ENCODE results near the gene BTBD7.
"Not testable (repeated sequence)": the region's sequence is repeated elsewhere in the genome, so short reads cannot be mapped to it uniquely, and the experiment has no call there.

Gene BTBD7

GRCh38 chr14:93246534-93246933 lies 86.3 kb downstream of the BTBD7 start:
- no peak for DNase-seq (ENCODE audit: low spot score)

GRCh38 chr14:93245764-93246420 lies 86.9 kb downstream of the BTBD7 start:
- DNase-seq (ENCODE audit: low spot score), result no peak

GRCh38 chr14:93240678-93241000 lies 92.2 kb downstream of the BTBD7 start:
- DNase-seq (ENCODE audit: low spot score), result no peak

GRCh38 chr14:93239869-93240677 lies 92.8 kb downstream of the BTBD7 start:
- DNase-seq (ENCODE audit: low spot score), result no peak

GRCh38 chr14:93234798-93235197 lies 98.0 kb downstream of the BTBD7 start:
- DNase-seq (ENCODE audit: low spot score), result peak; percentile 5

GRCh38 chr14:93233078-93233477 lies 99.8 kb downstream of the BTBD7 start:
- DNase-seq (ENCODE audit: low spot score), result not testable (repeated sequence)

- no peak for DNase-seq (ENCODE audit: low spot score)
Measured at GRCh38 chr14:93232159-93232558, 100.7 kb downstream of the BTBD7 start.

- DNase-seq (ENCODE audit: low spot score), result peak; percentile 37
Measured at GRCh38 chr14:93231129-93231979, 101.5 kb downstream of the BTBD7 start.

GRCh38 chr14:93230539-93230938 lies 102.3 kb downstream of the BTBD7 start:
- DNase-seq (ENCODE audit: low spot score), result no peak

GRCh38 chr14:93228550-93228949 lies 104.3 kb downstream of the BTBD7 start:
- no peak for DNase-seq (ENCODE audit: low spot score)

GRCh38 chr14:93223565-93223964 lies 109.3 kb downstream of the BTBD7 start:
- DNase-seq (ENCODE audit: low spot score), result no peak

- no peak for DNase-seq (ENCODE audit: low spot score)
Measured at GRCh38 chr14:93220509-93220908, 112.3 kb downstream of the BTBD7 start.

GRCh38 chr14:93219103-93219726 lies 113.6 kb downstream of the BTBD7 start:
- DNase-seq (ENCODE audit: low spot score), result peak; percentile 70

- DNase-seq (ENCODE audit: low spot score), result no peak
Measured at GRCh38 chr14:93214598-93214997, 118.2 kb downstream of the BTBD7 start.

- DNase-seq (ENCODE audit: low spot score), result no peak
Measured at GRCh38 chr14:93212432-93212831, 120.4 kb downstream of the BTBD7 start.

GRCh38 chr14:93207468-93208308 lies 125.1 kb downstream of the BTBD7 start:
- DNase-seq (ENCODE audit: low spot score), result peak; percentile 61

GRCh38 chr14:93206793-93207467 lies 125.9 kb downstream of the BTBD7 start, which contains the start of the genes GON7 and UBR7:
GON7 (minus strand) TSS chr14:93207065; CDS start chr14:93207037, 28 bp downstream.
UBR7 (plus strand) TSS chr14:93207256; CDS start chr14:93207292, 36 bp downstream.
- DNase-seq (ENCODE audit: low spot score), result peak; percentile 98

GRCh38 chr14:93201155-93201704 lies 131.6 kb downstream of the BTBD7 start:
- DNase-seq (ENCODE audit: low spot score), result no peak

- no peak for DNase-seq (ENCODE audit: low spot score)
Measured at GRCh38 chr14:93200553-93200952, 132.3 kb downstream of the BTBD7 start.

- DNase-seq (ENCODE audit: low spot score), result no peak
Measured at GRCh38 chr14:93199031-93199430, 133.8 kb downstream of the BTBD7 start.

Measured in cerebellar cortex (tissue), 1 donor.